IMR-90 (cell line): ENCODE data around the gene SERPINB3. TPM values are rescaled to one million over a fixed set of nuclear protein-coding genes. Genes with fewer than 3 reads are reported as not detected.

Experiments used
- ATAC-seq: fragments of 200-7000 bp; cut with Tn5 transposase; 2 replicates; pipeline ENCODE4 v1.9.1; 2020; ENCODE audit warnings: low read depth, mild to moderate bottlenecking, moderate library complexity
- BruUV-seq: library from RNA; stranded (reverse); fragments of 400-500 nt; replicated peaks from 2 replicates; lab custom pipeline; 2021; lab: Mats Ljungman, UMichigan
- CTCF ChIA-PET: fragments of 300-600 bp; formaldehyde crosslinking; extraction: SDS; loops from one replicate; lab custom pipeline; 2021; ENCODE audit warnings: antibody characterized with exemption; lab: Yijun Ruan, JAX
- POLR2A ChIA-PET: fragments of 300-600 bp; sonication (Branson Sonifier 250); formaldehyde crosslinking; loops from one replicate; lab custom pipeline; 2022; ENCODE audit warnings: antibody characterized with exemption; ENCODE audit not compliant: unreplicated experiment; lab: Charles Lee
- DNase-seq: peaks from one replicate; pipeline ENCODE4 v3.0.0; 2013
- H2AFZ ChIP-seq: replicated peaks from 2 replicates; pipeline ENCODE3; 2013; ENCODE audit warnings: low read length, mild to moderate bottlenecking; ENCODE audit not compliant: poor library complexity
- H2AK5ac ChIP-seq: 2 replicates; pipeline ENCODE4 v1.6.1; 2013; ENCODE audit warnings: low read depth, low read length, inconsistent platforms
- H2AK9ac ChIP-seq: replicated peaks from 2 replicates; pipeline ENCODE3; 2013; ENCODE audit warnings: mild to moderate bottlenecking, low read depth, low read length, moderate library complexity; ENCODE audit not compliant: poor library complexity
- H2BK120ac ChIP-seq: 2 replicates; pipeline ENCODE4 v1.6.1; 2013; ENCODE audit warnings: low read depth, low read length, inconsistent platforms
- H2BK15ac ChIP-seq: 3 replicates; pipeline ENCODE4 v1.6.1; 2013; ENCODE audit warnings: low read depth, low read length, inconsistent platforms
- H2BK20ac ChIP-seq: 2 replicates; pipeline ENCODE4 v1.6.1; 2013; ENCODE audit warnings: low read depth, mild to moderate bottlenecking, inconsistent platforms, low read length, moderate library complexity
- H2BK5ac ChIP-seq: 2 replicates; pipeline ENCODE4 v1.6.1; 2013; ENCODE audit warnings: mild to moderate bottlenecking, low read depth, low read length, inconsistent platforms; ENCODE audit not compliant: poor library complexity, severe bottlenecking
- H3K14ac ChIP-seq: replicated peaks from 2 replicates; pipeline ENCODE4 v1.6.1; 2013; ENCODE audit warnings: low read depth, low read length, inconsistent platforms
- H3K18ac ChIP-seq: 2 replicates; pipeline ENCODE4 v1.6.1; 2013; ENCODE audit warnings: low read depth, low read length, control low read depth
- H3K23ac ChIP-seq: 2 replicates; pipeline ENCODE4 v1.6.1; 2013; ENCODE audit warnings: low read depth, low read length, inconsistent platforms
- H3K27ac ChIP-seq: 2 replicates; pipeline ENCODE4 v1.5.1; 2013; ENCODE audit warnings: mild to moderate bottlenecking, control low read depth, low read length; ENCODE audit not compliant: insufficient read depth
- H3K27me3 ChIP-seq: 2 replicates; pipeline ENCODE4 v1.6.1; 2013; ENCODE audit warnings: low read length; ENCODE audit not compliant: control insufficient read depth, insufficient read depth
- H3K36me3 ChIP-seq: 2 replicates; pipeline ENCODE4 v1.6.1; 2013; ENCODE audit warnings: low read length, mixed read lengths; ENCODE audit not compliant: control insufficient read depth, insufficient read depth
- H3K4ac ChIP-seq: 2 replicates; pipeline ENCODE4 v1.6.1; 2013; ENCODE audit warnings: low read depth, low read length, inconsistent platforms
- H3K4me1 ChIP-seq: 2 replicates; pipeline ENCODE4 v1.6.1; 2013; ENCODE audit warnings: low read length, mixed read lengths; ENCODE audit not compliant: control insufficient read depth, insufficient read depth
- H3K4me2 ChIP-seq: 2 replicates; pipeline ENCODE4 v1.6.1; 2013; ENCODE audit warnings: low read depth, mild to moderate bottlenecking, control low read depth, low read length, moderate library complexity
- H3K4me3 ChIP-seq: 2 replicates; pipeline ENCODE4 v1.5.1; 2013; ENCODE audit warnings: low read depth, mild to moderate bottlenecking, control low read depth, low read length, moderate library complexity; ENCODE audit not compliant: insufficient read depth
- H3K56ac ChIP-seq: 2 replicates; pipeline ENCODE4 v1.6.1; 2013; ENCODE audit warnings: low read length, inconsistent platforms; ENCODE audit not compliant: insufficient read depth; ENCODE audit errors: extremely low read depth
- H3K79me1 ChIP-seq, 2 experiments: 2 replicates each; pipeline ENCODE4 v1.6.1; 2013; ENCODE audit warnings: low read length in 2 of 2, inconsistent platforms in 1 of 2, low read depth in 1 of 2
- H3K9ac ChIP-seq: 2 replicates; pipeline ENCODE4 v1.6.1; 2013; ENCODE audit warnings: low read depth, low read length, control low read depth
- H3K9me1 ChIP-seq: 2 replicates; pipeline ENCODE4 v1.6.1; 2013; ENCODE audit warnings: low read length, inconsistent platforms; ENCODE audit not compliant: insufficient read depth
- H3K9me3 ChIP-seq: 2 replicates; pipeline ENCODE4 v1.6.1; 2013; ENCODE audit warnings: low read length; ENCODE audit not compliant: control insufficient read depth, insufficient read depth
- H4K20me1 ChIP-seq: 2 replicates; pipeline ENCODE4 v1.6.1; 2013; ENCODE audit warnings: low read length, inconsistent platforms; ENCODE audit not compliant: insufficient read depth
- H4K5ac ChIP-seq: 2 replicates; pipeline ENCODE4 v1.6.1; 2013; ENCODE audit warnings: mild to moderate bottlenecking, low read depth, low read length, control low read depth
- H4K8ac ChIP-seq, 2 experiments: 2 replicates each; pipeline ENCODE4 v1.6.1; 2013; ENCODE audit warnings: low read depth in 2 of 2, low read length in 2 of 2, control low read depth in 1 of 2, inconsistent platforms in 1 of 2
- H4K91ac ChIP-seq: 2 replicates; pipeline ENCODE4 v1.6.1; 2013; ENCODE audit warnings: low read depth, low read length, inconsistent platforms; ENCODE audit not compliant: insufficient read depth
- BHLHE40 ChIP-seq: fragments of 150-350 bp; IDR thresholded peaks from 2 replicates; pipeline ENCODE4 v1.6.1; 2016; ENCODE audit warnings: mild to moderate bottlenecking, low read depth, low read length
- MAZ ChIP-seq: IDR thresholded peaks from 2 replicates; pipeline ENCODE4 v1.6.1; 2012; ENCODE audit warnings: low read depth, mild to moderate bottlenecking, low read length, improper control_type of control experiment, moderate library complexity, borderline replicate concordance
- MXI1 ChIP-seq: IDR thresholded peaks from 2 replicates; pipeline ENCODE4 v1.6.1; 2012; ENCODE audit warnings: low read depth, mild to moderate bottlenecking, low read length, moderate library complexity, borderline replicate concordance
- RAD21 ChIP-seq: IDR thresholded peaks from 2 replicates; pipeline ENCODE4 v1.6.1; 2012; ENCODE audit warnings: low read length, improper control_type of control experiment
- RCOR1 ChIP-seq: IDR thresholded peaks from 2 replicates; pipeline ENCODE4 v1.6.1; 2012; ENCODE audit warnings: mild to moderate bottlenecking, low read length, improper control_type of control experiment; ENCODE audit not compliant: insufficient replicate concordance
- WGBS, 2 experiments: methylation state at CpG; one replicate each; pipeline versions ENCODE4 v1.1.5 to v1.1.7; 2013; ENCODE audit warnings: missing lambda C conversion rate in 2 of 2; ENCODE audit not compliant: insufficient read length in 1 of 2; ENCODE audit errors: extremely low coverage in 2 of 2; 5-methylcytosine and 5-hydroxymethylcytosine counted together
- dilution Hi-C: fragments of 300-500 bp; cut with HindIII; formaldehyde crosslinking; loops from one replicate; pipeline ENCODE4 v1.14.3; 2018; ENCODE audit warnings: low sequenced_read_pairs; ENCODE audit not compliant: unreplicated experiment
- in situ Hi-C: fragments of 300-500 bp; cut with MboI; formaldehyde crosslinking; loops from 3 replicates; pipeline ENCODE4 v1.14.3; 2019; ENCODE audit warnings: low sequenced_read_pairs, inconsistent platforms, mixed read lengths
- intact Hi-C: fragments of 100-400 bp; cut with micrococcal nuclease; formaldehyde crosslinking; loops from 2 replicates; pipeline ENCODE4 v1.10.0; 2022
- polyA plus RNA-seq, 3 experiments: library from polyadenylated mRNA; depleted of rRNA; stranded (reverse); fragments of >200 nt; gene quantifications; 2 replicates each; pipeline ENCODE4 v1.2.3, GENCODE V29; 2012; ENCODE audit warnings: low replicate concordance in 1 of 3
- total RNA-seq: library from RNA; depleted of rRNA; stranded (reverse); fragments of >200 nt; gene quantifications from 2 replicates; pipeline ENCODE4 v1.2.3, GENCODE V29; 2012
- TF ChIP-seq, protein P1 (sequence below): conservative IDR thresholded peaks from 2 replicates; pipeline ENCODE4 v1.5.1; 2012; ENCODE audit warnings: mild to moderate bottlenecking, low read depth, low read length, improper control_type of control experiment
- TF ChIP-seq, protein P2 (sequence below): fragments of 150-350 bp; IDR thresholded peaks from 2 replicates; pipeline ENCODE4 v1.6.1; 2016; ENCODE audit warnings: low read depth, mild to moderate bottlenecking, low read length, moderate library complexity, borderline replicate concordance

SERPINB3 gene
- total and polyA plus RNA-seq, 2 of the 4 experiments (the other 2 are of a cell fraction): not detected

DNA sequence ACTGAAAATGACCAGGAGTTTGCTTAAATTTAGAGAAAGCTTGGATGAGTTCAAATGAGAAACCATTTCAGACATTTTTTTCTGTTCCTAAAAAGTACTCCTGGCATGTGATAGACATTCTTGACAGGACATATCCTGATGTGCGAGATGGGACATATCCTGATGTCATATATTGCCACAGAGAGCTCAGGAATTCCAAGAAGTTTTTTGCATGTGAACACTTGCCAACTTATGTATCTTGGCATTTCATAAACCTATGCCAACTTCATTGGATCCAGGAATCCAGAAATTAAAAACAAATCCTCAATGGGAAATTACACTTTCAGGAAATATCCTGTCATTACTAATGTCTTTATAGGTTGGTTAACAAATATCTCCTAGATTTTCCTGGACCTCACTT lies 2.9 kb upstream of the SERPINB3 start:
- no peak overlapping the region for H3K27ac ChIP-seq
- H3K36me3 ChIP-seq: no peaks in the 10 kb centered on the region
- no peak overlapping the region for H2AFZ ChIP-seq
- H3K14ac ChIP-seq: no peak overlapping the region
- no peaks in the 10 kb centered on the region for H3K9me1 ChIP-seq
- no peak overlapping the region for H2AK9ac ChIP-seq
- no peak overlapping the region for H2BK5ac ChIP-seq
- H3K4me1 ChIP-seq: no peaks in the 10 kb centered on the region
- no peak overlapping the region for H3K4me3 ChIP-seq
- no peak overlapping the region for H4K91ac ChIP-seq
- H3K18ac ChIP-seq: no peak overlapping the region
- intact Hi-C loops (no loop called here), in situ Hi-C loops (no loop called here), dilution Hi-C loops (no loop called here)
- WGBS, 2 experiments: 50% methylated on average over 1 of the region's 1 CpG; no CpG with 5 or more reads in 1 of the 2 experiments
- TF ChIP-seq BHLHE40 (no peak), MXI1 (no peak), RCOR1 (no peak), RAD21 (no peak), MAZ (no peak)
- TF ChIP-seq, protein P1, sequence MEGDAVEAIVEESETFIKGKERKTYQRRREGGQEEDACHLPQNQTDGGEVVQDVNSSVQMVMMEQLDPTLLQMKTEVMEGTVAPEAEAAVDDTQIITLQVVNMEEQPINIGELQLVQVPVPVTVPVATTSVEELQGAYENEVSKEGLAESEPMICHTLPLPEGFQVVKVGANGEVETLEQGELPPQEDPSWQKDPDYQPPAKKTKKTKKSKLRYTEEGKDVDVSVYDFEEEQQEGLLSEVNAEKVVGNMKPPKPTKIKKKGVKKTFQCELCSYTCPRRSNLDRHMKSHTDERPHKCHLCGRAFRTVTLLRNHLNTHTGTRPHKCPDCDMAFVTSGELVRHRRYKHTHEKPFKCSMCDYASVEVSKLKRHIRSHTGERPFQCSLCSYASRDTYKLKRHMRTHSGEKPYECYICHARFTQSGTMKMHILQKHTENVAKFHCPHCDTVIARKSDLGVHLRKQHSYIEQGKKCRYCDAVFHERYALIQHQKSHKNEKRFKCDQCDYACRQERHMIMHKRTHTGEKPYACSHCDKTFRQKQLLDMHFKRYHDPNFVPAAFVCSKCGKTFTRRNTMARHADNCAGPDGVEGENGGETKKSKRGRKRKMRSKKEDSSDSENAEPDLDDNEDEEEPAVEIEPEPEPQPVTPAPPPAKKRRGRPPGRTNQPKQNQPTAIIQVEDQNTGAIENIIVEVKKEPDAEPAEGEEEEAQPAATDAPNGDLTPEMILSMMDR: no peak
- TF ChIP-seq, protein P2, sequence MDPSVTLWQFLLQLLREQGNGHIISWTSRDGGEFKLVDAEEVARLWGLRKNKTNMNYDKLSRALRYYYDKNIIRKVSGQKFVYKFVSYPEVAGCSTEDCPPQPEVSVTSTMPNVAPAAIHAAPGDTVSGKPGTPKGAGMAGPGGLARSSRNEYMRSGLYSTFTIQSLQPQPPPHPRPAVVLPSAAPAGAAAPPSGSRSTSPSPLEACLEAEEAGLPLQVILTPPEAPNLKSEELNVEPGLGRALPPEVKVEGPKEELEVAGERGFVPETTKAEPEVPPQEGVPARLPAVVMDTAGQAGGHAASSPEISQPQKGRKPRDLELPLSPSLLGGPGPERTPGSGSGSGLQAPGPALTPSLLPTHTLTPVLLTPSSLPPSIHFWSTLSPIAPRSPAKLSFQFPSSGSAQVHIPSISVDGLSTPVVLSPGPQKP: no peak
- H3K9me3 ChIP-seq: no peaks in the 10 kb centered on the region
- no peak for DNase-seq
- CTCF ChIA-PET: interaction anchor here (0.6 kb wide), 1 partner anchor 668 kb away, joined by 3 read pairs; no protein-coding TSS in a partner anchor
- H3K9ac ChIP-seq: no peak overlapping the region
- H2AK5ac ChIP-seq: no peak overlapping the region
- H4K20me1 ChIP-seq: no peaks in the 10 kb centered on the region
- H2BK15ac ChIP-seq: no peak overlapping the region
- BruUV-seq: no TSS peak
- no peaks in the 10 kb centered on the region for H3K79me1 ChIP-seq
- no peak overlapping the region for H3K4ac ChIP-seq
- no peak for ATAC-seq
- POLR2A ChIA-PET: no interaction called here
- H3K23ac ChIP-seq: no peak overlapping the region
- no peak overlapping the region for H4K8ac ChIP-seq
- no peak overlapping the region for H3K4me2 ChIP-seq
- no peak overlapping the region for H2BK20ac ChIP-seq
- no peak overlapping the region for H4K5ac ChIP-seq
- H3K27me3 ChIP-seq: no peaks in the 10 kb centered on the region
- no peak overlapping the region for H2BK120ac ChIP-seq
- H3K56ac ChIP-seq: no peak overlapping the region
